Gastroesophageal sphincter (tissue), 3 donors: ENCODE data around the gene NAT8L.

Experiments used
- CTCF ChIP-seq, 4 experiments: fragments of 200-600 bp in 2 of 4; fragments of 450-650 bp in 2 of 4; sonication (generic) in 1 of 4; IDR thresholded peaks; one replicate each; pipeline ENCODE4 v1.5.1; 2017 to 2019; ENCODE audit warnings: antibody characterized with exemption in 4 of 4, mild to moderate bottlenecking in 2 of 4, moderate library complexity in 2 of 4
- EP300 ChIP-seq: sonication (generic); formaldehyde crosslinking; IDR thresholded peaks from one replicate; pipeline ENCODE4 v1.6.1; 2017; ENCODE audit warnings: antibody characterized with exemption, mild to moderate bottlenecking
- POLR2A ChIP-seq, 2 donors: fragments of 450-650 bp; IDR thresholded peaks; one replicate each; pipeline ENCODE4 v1.6.1; 2017; ENCODE audit warnings: antibody characterized with exemption in 2 of 2, mild to moderate bottlenecking in 2 of 2, moderate library complexity in 1 of 2
- POLR2AphosphoS5 ChIP-seq: sonication (generic); formaldehyde crosslinking; IDR thresholded peaks from one replicate; pipeline ENCODE4 v1.6.1; 2017; ENCODE audit warnings: antibody characterized with exemption

GRCh38 chr4:2079006-2079405, 19.9 kb downstream of the NAT8L start:
- TF ChIP-seq CTCF (IDR thresholded peaks at IDR 0.05): no peak
- TF ChIP-seq EP300: no peak
- TF ChIP-seq POLR2A (IDR thresholded peaks at IDR 0.05): no peak
- no peak for TF ChIP-seq POLR2AphosphoS5
